GM12865 (cell line): Measurements from ENCODE around the gene NFE2L2.
"Not testable (repeated sequence)": the region's sequence is repeated elsewhere in the genome, so short reads cannot be mapped to it uniquely, and the experiment has no call there.

Experiments
- DNase-seq: peaks from one replicate; pipeline ENCODE4 v3.0.0; 2010; ENCODE audit warnings: low read depth
- H3K4me3 ChIP-seq: 2 replicates; pipeline ENCODE4 v1.5.1; 2011; ENCODE audit warnings: mild to moderate bottlenecking, low read depth, low read length, control low read depth
- CTCF ChIP-seq: IDR thresholded peaks from 2 replicates; pipeline ENCODE4 v1.5.1; 2011; ENCODE audit warnings: low read length, control low read depth, low read depth, inconsistent platforms; ENCODE audit not compliant: insufficient read depth; ENCODE audit errors: missing control alignments

The NFE2L2 gene

GRCh38 chr2:177234267-177234666, 30.3 kb downstream of the NFE2L2 start:
- no peak for DNase-seq
- no peak overlapping the region for H3K4me3 ChIP-seq
- no peak for TF ChIP-seq CTCF

- H3K4me3 ChIP-seq, result no peak overlapping the region
- no peak for TF ChIP-seq CTCF
- DNase-seq, result no peak
Observed at GRCh38 chr2:177232098-177232704, 32.3 kb downstream of the NFE2L2 start.

DNA sequence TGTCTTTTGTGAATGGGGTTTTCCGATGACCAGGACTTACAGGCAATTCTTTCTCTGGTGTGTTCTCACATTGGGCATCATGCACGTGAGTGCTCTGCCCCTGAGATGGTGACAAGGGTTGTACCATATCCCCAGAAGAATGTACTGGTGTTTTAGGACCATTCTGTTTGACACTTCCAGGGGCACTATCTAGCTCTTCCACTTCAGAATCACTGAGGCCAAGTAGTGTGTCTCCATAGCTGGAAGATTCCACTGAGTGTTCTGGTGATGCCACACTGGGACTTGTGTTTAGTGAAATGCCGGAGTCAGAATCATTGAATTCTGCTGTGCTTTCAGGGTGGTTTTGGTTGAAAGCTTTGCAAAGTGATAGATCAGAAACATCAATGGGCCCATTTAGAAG, 33.3 kb downstream of the NFE2L2 start:
- no peak for TF ChIP-seq CTCF
- no peak overlapping the region for H3K4me3 ChIP-seq
- no peak for DNase-seq

- no peak overlapping the region for H3K4me3 ChIP-seq
- TF ChIP-seq CTCF, result no peak
- DNase-seq, result no peak
Observed at GRCh38 chr2:177229442-177230242, 34.9 kb downstream of the NFE2L2 start.

DNA sequence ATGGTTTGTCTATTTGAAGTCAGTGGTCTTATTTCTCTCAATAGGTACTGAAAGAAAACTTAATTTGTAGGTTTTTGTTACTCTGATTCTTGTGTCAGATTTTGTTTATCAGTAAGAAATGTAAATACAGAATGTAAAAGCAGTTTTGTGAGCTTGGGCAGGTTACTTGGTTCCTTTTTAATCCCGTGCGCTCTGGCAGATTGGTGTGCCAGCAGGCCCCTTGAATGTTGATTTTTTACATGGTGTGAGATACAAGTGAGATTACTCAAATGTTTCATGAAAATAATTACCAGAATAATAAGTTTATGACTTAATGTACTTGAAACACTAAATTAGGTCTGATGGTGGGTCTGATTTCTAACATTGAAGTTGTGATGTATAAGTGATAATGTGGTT, 38.6 kb downstream of the NFE2L2 start:
- no peak overlapping the region for H3K4me3 ChIP-seq
- TF ChIP-seq CTCF, result no peak
- DNase-seq, result no peak

DNA sequence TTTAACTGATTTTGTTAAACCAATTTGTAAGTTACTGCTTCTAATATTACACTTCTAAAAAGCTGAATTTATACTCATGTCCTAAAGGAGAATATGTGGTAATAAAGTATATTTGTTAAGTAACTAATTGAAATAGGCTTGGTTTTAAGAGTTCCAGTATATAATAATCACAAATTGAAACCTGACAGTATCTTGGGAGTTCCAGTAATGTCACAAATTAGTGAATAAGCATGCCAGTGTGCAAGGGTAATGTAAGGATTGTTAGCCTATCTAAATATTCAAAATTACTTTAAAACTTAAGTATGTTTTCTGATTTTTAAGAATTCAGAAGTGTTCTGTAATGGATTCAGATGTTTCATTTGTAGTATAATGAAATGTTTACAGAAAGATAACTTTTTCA, 41.1 kb downstream of the NFE2L2 start:
- not testable (repeated sequence) for DNase-seq, H3K4me3 ChIP-seq

GRCh38 chr2:177221970-177222369, 42.6 kb downstream of the NFE2L2 start:
- no peak for DNase-seq
- H3K4me3 ChIP-seq, result no peak overlapping the region
- TF ChIP-seq CTCF, result no peak
